ENCODE data around the gene GAL.

Gene GAL

GRCh38 chr11:68659158-68659921, 25.0 kb upstream of the GAL start:
- Histone ChIP-seq H3K27ac (ENCODE audit: low read depth, low read length, severe bottlenecking) (no peak overlapping the region), H3K4me3 (ENCODE audit: extremely low read depth, insufficient read depth, low read length, poor library complexity, severe bottlenecking) (no peak overlapping the region), H3K36me3 (ENCODE audit: control insufficient read depth, insufficient read depth, low read length) (no peaks in the 10 kb centered on the region), H3K9me3 (ENCODE audit: control insufficient read depth, low read length) (peaks cover 19% of the 10 kb centered on the region), H3K4me1 (ENCODE audit: control insufficient read depth, insufficient read depth, low read length, poor library complexity, severe bottlenecking) (no peaks in the 10 kb centered on the region)
- 83 to 87% methylated on average over 18 of the region's 22 CpGs for WGBS, 2 experiments (ENCODE audit: insufficient coverage in 2 of 2)

GRCh38 chr11:68660066-68660810, 24.1 kb upstream of the GAL start:
- WGBS, 2 experiments (ENCODE audit: insufficient coverage in 2 of 2), result 89 to 97% methylated on average over 13 to 15 of the region's 18 CpGs
- Histone ChIP-seq H3K36me3 (ENCODE audit: control insufficient read depth, insufficient read depth, low read length) (no peaks in the 10 kb centered on the region), H3K4me1 (ENCODE audit: control insufficient read depth, insufficient read depth, low read length, poor library complexity, severe bottlenecking) (no peaks in the 10 kb centered on the region), H3K27ac (ENCODE audit: low read depth, low read length, severe bottlenecking) (no peak overlapping the region), H3K9me3 (ENCODE audit: control insufficient read depth, low read length) (peaks cover 16% of the 10 kb centered on the region), H3K4me3 (ENCODE audit: extremely low read depth, insufficient read depth, low read length, poor library complexity, severe bottlenecking) (no peak overlapping the region)

GRCh38 chr11:68661014-68661413, 23.3 kb upstream of the GAL start:
- Histone ChIP-seq H3K27ac (ENCODE audit: low read depth, low read length, severe bottlenecking) (no peak overlapping the region), H3K4me3 (ENCODE audit: extremely low read depth, insufficient read depth, low read length, poor library complexity, severe bottlenecking) (no peak overlapping the region), H3K36me3 (ENCODE audit: control insufficient read depth, insufficient read depth, low read length) (no peaks in the 10 kb centered on the region), H3K9me3 (ENCODE audit: control insufficient read depth, low read length) (peaks cover 11% of the 10 kb centered on the region), H3K4me1 (ENCODE audit: control insufficient read depth, insufficient read depth, low read length, poor library complexity, severe bottlenecking) (no peaks in the 10 kb centered on the region)
- 81 to 86% methylated on average over 14 to 15 of the region's 15 CpGs for WGBS, 2 experiments (ENCODE audit: insufficient coverage in 2 of 2)

- H3K36me3 ChIP-seq (ENCODE audit: control insufficient read depth, insufficient read depth, low read length), result no peaks in the 10 kb centered on the region
- H3K4me1 ChIP-seq (ENCODE audit: control insufficient read depth, insufficient read depth, low read length, poor library complexity, severe bottlenecking), result no peaks in the 10 kb centered on the region
- WGBS, 2 experiments (ENCODE audit: insufficient coverage in 2 of 2), result 93 to 98% methylated on average over 6 to 8 of the region's 18 CpGs
- no peak overlapping the region for H3K27ac ChIP-seq (ENCODE audit: low read depth, low read length, severe bottlenecking)
- peaks cover 11% of the 10 kb centered on the region for H3K9me3 ChIP-seq (ENCODE audit: control insufficient read depth, low read length)
- H3K4me3 ChIP-seq (ENCODE audit: extremely low read depth, insufficient read depth, low read length, poor library complexity, severe bottlenecking), result no peak overlapping the region
Observed at GRCh38 chr11:68661697-68662603, 22.4 kb upstream of the GAL start.

- Histone ChIP-seq H3K4me1 (ENCODE audit: control insufficient read depth, insufficient read depth, low read length, poor library complexity, severe bottlenecking) (no peaks in the 10 kb centered on the region), H3K9me3 (ENCODE audit: control insufficient read depth, low read length) (peaks cover 11% of the 10 kb centered on the region), H3K4me3 (ENCODE audit: extremely low read depth, insufficient read depth, low read length, poor library complexity, severe bottlenecking) (no peak overlapping the region), H3K27ac (ENCODE audit: low read depth, low read length, severe bottlenecking) (no peak overlapping the region), H3K36me3 (ENCODE audit: control insufficient read depth, insufficient read depth, low read length) (no peaks in the 10 kb centered on the region)
- WGBS, 2 experiments (ENCODE audit: insufficient coverage in 2 of 2), result 95 to 98% methylated on average over 14 to 18 of the region's 18 CpGs
Observed at GRCh38 chr11:68663482-68664010, 20.8 kb upstream of the GAL start.

GRCh38 chr11:68664141-68664540, 20.2 kb upstream of the GAL start:
- no peak overlapping the region for H3K27ac ChIP-seq (ENCODE audit: low read depth, low read length, severe bottlenecking)
- no peaks in the 10 kb centered on the region for H3K4me1 ChIP-seq (ENCODE audit: control insufficient read depth, insufficient read depth, low read length, poor library complexity, severe bottlenecking)
- WGBS, 2 experiments (ENCODE audit: insufficient coverage in 2 of 2), result 93% methylated on average over 6 to 8 of the region's 9 CpGs
- H3K4me3 ChIP-seq (ENCODE audit: extremely low read depth, insufficient read depth, low read length, poor library complexity, severe bottlenecking), result no peak overlapping the region
- peaks cover 11% of the 10 kb centered on the region for H3K9me3 ChIP-seq (ENCODE audit: control insufficient read depth, low read length)
- no peaks in the 10 kb centered on the region for H3K36me3 ChIP-seq (ENCODE audit: control insufficient read depth, insufficient read depth, low read length)

GRCh38 chr11:68664906-68665305, 19.4 kb upstream of the GAL start:
- 90 to 97% methylated on average over 4 to 7 of the region's 7 CpGs for WGBS, 2 experiments (ENCODE audit: insufficient coverage in 2 of 2)
- H3K4me3 ChIP-seq (ENCODE audit: extremely low read depth, insufficient read depth, low read length, poor library complexity, severe bottlenecking), result no peak overlapping the region
- H3K27ac ChIP-seq (ENCODE audit: low read depth, low read length, severe bottlenecking), result no peak overlapping the region

GRCh38 chr11:68665436-68665835, 18.9 kb upstream of the GAL start:
- Histone ChIP-seq H3K9me3 (ENCODE audit: control insufficient read depth, low read length) (peaks cover 11% of the 10 kb centered on the region), H3K4me1 (ENCODE audit: control insufficient read depth, insufficient read depth, low read length, poor library complexity, severe bottlenecking) (no peaks in the 10 kb centered on the region), H3K36me3 (ENCODE audit: control insufficient read depth, insufficient read depth, low read length) (no peaks in the 10 kb centered on the region), H3K27ac (ENCODE audit: low read depth, low read length, severe bottlenecking) (no peak overlapping the region), H3K4me3 (ENCODE audit: extremely low read depth, insufficient read depth, low read length, poor library complexity, severe bottlenecking) (no peak overlapping the region)
- WGBS, 2 experiments (ENCODE audit: insufficient coverage in 2 of 2), result 95 to 100% methylated on average over 4 to 8 of the region's 16 CpGs

More at GRCh38 chr11:68664906-68665305, 19.4 kb upstream of the GAL start:
- peaks cover 11% of the 10 kb centered on the region for H3K9me3 ChIP-seq (ENCODE audit: control insufficient read depth, low read length)
- H3K36me3 ChIP-seq (ENCODE audit: control insufficient read depth, insufficient read depth, low read length), result no peaks in the 10 kb centered on the region
- H3K4me1 ChIP-seq (ENCODE audit: control insufficient read depth, insufficient read depth, low read length, poor library complexity, severe bottlenecking), result no peaks in the 10 kb centered on the region

- no peaks in the 10 kb centered on the region for H3K36me3 ChIP-seq (ENCODE audit: control insufficient read depth, insufficient read depth, low read length)
- 43 to 78% methylated on average over 1 to 3 of the region's 15 CpGs for WGBS, 2 experiments (ENCODE audit: insufficient coverage in 2 of 2)
- no peaks in the 10 kb centered on the region for H3K4me1 ChIP-seq (ENCODE audit: control insufficient read depth, insufficient read depth, low read length, poor library complexity, severe bottlenecking)
- H3K27ac ChIP-seq (ENCODE audit: low read depth, low read length, severe bottlenecking), result no peak overlapping the region
- no peak overlapping the region for H3K4me3 ChIP-seq (ENCODE audit: extremely low read depth, insufficient read depth, low read length, poor library complexity, severe bottlenecking)
- peaks cover 11% of the 10 kb centered on the region for H3K9me3 ChIP-seq (ENCODE audit: control insufficient read depth, low read length)
Observed at GRCh38 chr11:68666849-68667248, 17.5 kb upstream of the GAL start.
